K562 (cell line): ENCODE data around the gene EXOC4. TPM values are rescaled to one million over a fixed set of nuclear protein-coding genes. Genes with fewer than 3 reads are reported as not detected.

Experiments used
- CEBPB ChIP-seq: fragments of 450-650 bp; IDR thresholded peaks from 2 replicates; pipeline ENCODE4 v1.6.1; 2016; ENCODE audit warnings: missing genetic modification characterization, missing compliant biosample characterization
- CEBPG ChIP-seq, 3 experiments: fragments of 200-800 bp in 1 of 3; sonication (Bioruptor generic) in 1 of 3; sonication (generic) in 1 of 3; formaldehyde crosslinking in 1 of 3; IDR thresholded peaks in 2 of 3; conservative IDR thresholded peaks in 1 of 3; 2 replicates each; pipeline versions ENCODE4 v1.6.1 to v1.8.0; 2016 to 2022; ENCODE audit warnings: missing compliant biosample characterization in 2 of 3, missing genetic modification characterization in 2 of 3, mild to moderate bottlenecking in 1 of 3, missing genetic modification reagents in 1 of 3
- HMG20B ChIP-seq: fragments of 250-450 bp; sonication (Bioruptor Pico); IDR thresholded peaks from 2 replicates; pipeline ENCODE4 v1.5.0; 2021; ENCODE audit warnings: mild to moderate bottlenecking
- NFXL1 ChIP-seq: fragments of 450-650 bp; formaldehyde crosslinking; IDR thresholded peaks from 2 replicates; pipeline ENCODE4 v1.4.0; 2021; ENCODE audit warnings: mild to moderate bottlenecking
- RAD51 ChIP-seq: fragments of 450-650 bp; IDR thresholded peaks from 2 replicates; pipeline ENCODE4 v1.7.1; 2016; ENCODE audit warnings: low read depth, mild to moderate bottlenecking, borderline replicate concordance
- ZBTB40 ChIP-seq, 2 experiments: fragments of 450-650 bp in 1 of 2; sonication (generic) in 1 of 2; formaldehyde crosslinking in 1 of 2; IDR thresholded peaks; 2 replicates each; pipeline versions ENCODE4 v1.7.1 to v1.9.0; 2016 to 2022; ENCODE audit warnings: inconsistent platforms in 1 of 2, mild to moderate bottlenecking in 1 of 2, missing genetic modification reagents in 1 of 2
- ZNF316 ChIP-seq: fragments of 450-650 bp; IDR thresholded peaks from 2 replicates; pipeline ENCODE4 v1.6.1; 2016
- polyA plus RNA-seq, 8 experiments: library from polyadenylated mRNA; depleted of rRNA in 4 of 8; stranded (reverse) in 5 of 8; unstranded in 3 of 8; fragments of >200 nt; fragmentation: Nextera tagmentation in 2 of 8; fragmentation: Illumina TruSeq in 1 of 8; extraction: Ambion mirVana in 2 of 8; extraction: Trizol in 1 of 8; gene quantifications; 2 replicates each; pipeline versions ENCODE4 v1.2.1 to v1.2.3, GENCODE V29; 2011 to 2014; ENCODE audit warnings: inconsistent platforms in 1 of 8, missing spikeins in 1 of 8
- total RNA-seq, 7 experiments: library from RNA; depleted of rRNA in 6 of 7; stranded (reverse); fragments of >200 nt in 6 of 7; fragmentation: Illumina TruSeq in 2 of 7; extraction: Trizol in 2 of 7; gene quantifications; 2 replicates each; pipeline versions ENCODE4 v1.2.1 to v1.2.3, GENCODE V29; 2011 to 2021; ENCODE audit warnings: low replicate concordance in 1 of 7

The EXOC4 gene
- total and polyA plus RNA-seq, 9 of the 15 experiments (the other 6 are each of a cell fraction or from before 2014, with no cell fraction given): 18.5 to 73.1 (median 46.6) TPM

GRCh38 chr7:133654547-133654946 is 401.7 kb downstream of the EXOC4 start (continued):
- no peak for TF ChIP-seq ZBTB40 (IDR thresholded peaks at IDR 0.05)
- TF ChIP-seq ZBTB40 (CRISPR knock-in tag; IDR thresholded peaks at IDR 0.05): no peak
- TF ChIP-seq RAD51: no peak
- no peak for TF ChIP-seq CEBPG (CRISPR knock-in tag; IDR thresholded peaks at IDR 0.05)
- TF ChIP-seq CEBPG (tag; conservative IDR thresholded peaks at IDR 0.05 in 1 of 2, IDR thresholded peaks at IDR 0.05 in 1 of 2): peak; percentile 59 to 78; a peak in 2 of 4 replicates
- TF ChIP-seq ZNF316: no peak
- TF ChIP-seq NFXL1: no peak
- 0 out of 2 replicates have a peak, but pooled peaks have one; percentile 36 for TF ChIP-seq HMG20B (CRISPR knock-in tag)
- peak; percentile 79 for TF ChIP-seq CEBPB
